GM12878 (cell line): Measurements from ENCODE around the gene MMP27.

Experiments used
- CREB1 ChIP-seq: IDR thresholded peaks from 2 replicates; pipeline ENCODE4 v1.6.1; 2012; ENCODE audit warnings: low read depth, mild to moderate bottlenecking, inconsistent platforms
- CTCF ChIP-seq, 3 experiments: IDR thresholded peaks in 2 of 3; conservative IDR thresholded peaks in 1 of 3; 2 replicates each; pipeline ENCODE4 v1.5.1; 2011; ENCODE audit warnings: low read depth in 3 of 3, low read length in 3 of 3, mild to moderate bottlenecking in 3 of 3, control low read depth in 2 of 3, moderate library complexity in 2 of 3, inconsistent platforms in 1 of 3, mixed read lengths in 1 of 3; ENCODE audit not compliant: control insufficient read depth in 2 of 3, insufficient read depth in 1 of 3; ENCODE audit errors: extremely low read depth in 1 of 3
- FOS ChIP-seq: IDR thresholded peaks from 3 replicates; pipeline ENCODE4 v1.6.1; 2011; ENCODE audit warnings: borderline replicate concordance; ENCODE audit not compliant: insufficient read length; ENCODE audit errors: extremely low read depth
- FOXM1 ChIP-seq: IDR thresholded peaks from 2 replicates; pipeline ENCODE4 v1.6.1; 2012; ENCODE audit warnings: low read depth, mild to moderate bottlenecking, inconsistent platforms, low read length, moderate library complexity
- SIX5 ChIP-seq: IDR thresholded peaks from 2 replicates; pipeline ENCODE4 v1.6.1; 2011; ENCODE audit warnings: mild to moderate bottlenecking, low read depth, low read length, moderate library complexity; ENCODE audit not compliant: severe bottlenecking
- TCF7 ChIP-seq: IDR thresholded peaks from 2 replicates; pipeline ENCODE4 v1.6.1; 2014; ENCODE audit warnings: antibody characterized with exemption, borderline replicate concordance
- ZNF274 ChIP-seq: IDR thresholded peaks from one replicate; pipeline ENCODE4 v1.8.0; 2011; ENCODE audit not compliant: insufficient read length, insufficient read depth
- ZNF622 ChIP-seq: fragments of 450-650 bp; IDR thresholded peaks from 2 replicates; pipeline ENCODE4 v1.6.1; 2017; ENCODE audit warnings: mild to moderate bottlenecking, inconsistent platforms

GRCh38 chr11:102685754-102686153 is 19.8 kb downstream of the MMP27 start:
- TF ChIP-seq ZNF622 (no peak), CTCF (IDR thresholded peaks at IDR 0.05 in 2 of 3, conservative IDR thresholded peaks at IDR 0.05 in 1 of 3; ENCODE audit: control insufficient read depth in 2 of 3, extremely low read depth in 1 of 3, insufficient read depth in 1 of 3, low read depth in 3 of 3, low read length in 3 of 3) (no peak), FOXM1 (no peak), FOS (no peak), CREB1 (no peak), TCF7 (no peak), ZNF274 (no peak), SIX5 (no peak)
